GM21381 (cell line): ENCODE measurements around the gene NOXO1.

Experiments
- ATAC-seq: cut with Tn5 transposase; IDR thresholded peaks from one replicate; pipeline ENCODE4 v1.9.1; 2021; ENCODE audit warnings: mild to moderate bottlenecking, moderate library complexity; ENCODE audit not compliant: unreplicated experiment

Gene NOXO1

GRCh38 chr16:1981398-1981836 lies at the start of gene NOXO1:
TSS of gene NOXO1 (minus strand) at chr16:1981469. CDS start at chr16:1981179, 290 bp downstream.
- ATAC-seq = no peak

DNA sequence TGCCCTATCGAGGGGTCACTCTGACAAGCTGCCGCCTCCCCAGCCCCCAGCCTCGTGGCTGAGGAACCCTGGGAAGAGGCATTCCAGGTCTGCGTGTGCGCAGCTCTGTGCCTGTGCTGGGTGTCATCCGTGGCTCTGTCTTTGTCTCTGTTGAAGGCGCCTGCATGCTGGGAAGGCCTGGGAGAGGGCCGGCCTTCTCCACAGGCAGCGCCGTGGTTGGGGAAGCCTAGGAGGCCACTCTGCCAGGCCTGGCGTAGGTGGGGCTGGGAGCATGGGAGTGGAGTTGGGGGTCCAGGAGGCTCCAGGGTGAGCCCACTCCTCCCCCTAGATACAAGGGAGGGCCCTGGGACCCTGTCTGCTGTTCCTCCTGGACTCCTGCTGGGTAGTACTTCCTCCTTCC lies 48.8 kb upstream of the NOXO1 start:
- no peak for ATAC-seq

DNA sequence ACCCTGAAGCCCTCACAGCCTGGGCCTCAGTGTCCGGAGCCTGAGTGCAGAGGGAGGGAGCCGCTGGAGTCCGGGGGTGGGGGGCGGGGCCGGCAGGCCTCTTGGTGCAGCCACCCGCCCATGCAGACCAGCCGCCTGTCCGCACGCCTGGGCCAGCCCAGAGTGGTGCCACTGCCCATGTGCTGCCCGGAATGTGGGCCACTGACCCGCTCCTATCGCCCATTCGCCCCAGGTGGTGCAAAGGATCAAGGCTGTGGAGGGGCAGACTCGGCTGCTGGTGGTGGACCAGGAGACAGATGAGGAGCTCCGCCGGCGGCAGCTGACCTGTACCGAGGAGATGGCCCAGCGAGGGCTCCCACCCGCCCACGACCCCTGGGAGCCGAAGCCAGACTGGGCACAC lies 48.1 kb upstream of the NOXO1 start:
- no peak for ATAC-seq

DNA sequence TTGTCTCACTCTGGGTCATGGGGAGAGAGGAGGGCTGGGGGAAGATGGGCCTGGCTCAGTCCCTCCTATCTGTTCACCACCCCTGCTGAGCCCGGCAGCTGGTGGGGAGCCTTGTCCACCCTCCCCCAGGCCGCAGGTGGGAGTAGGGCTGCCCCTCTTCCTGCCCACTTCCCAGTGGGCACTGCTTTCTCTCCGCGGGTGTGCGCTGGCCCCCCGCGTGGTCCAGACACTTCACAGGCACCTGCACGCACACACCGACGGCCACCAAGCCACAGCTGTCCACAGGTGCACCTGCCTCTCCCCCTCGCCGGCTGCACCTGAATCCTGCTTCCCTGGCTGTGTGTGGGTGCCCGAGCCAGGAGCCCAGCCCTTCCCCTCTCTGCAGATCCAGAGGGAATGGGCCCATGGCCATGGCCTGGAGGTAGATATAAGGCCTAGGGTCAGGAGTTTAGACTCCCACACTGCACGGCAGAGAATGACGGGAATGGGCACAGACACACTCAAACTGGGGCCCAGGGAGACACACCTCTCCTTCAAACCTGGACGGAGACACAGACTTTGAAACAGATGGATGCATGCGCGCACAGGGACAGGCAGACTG lies 47.5 kb upstream of the NOXO1 start:
- no peak for ATAC-seq

GRCh38 chr16:2028146-2028545 lies 46.9 kb upstream of the NOXO1 start:
- ATAC-seq = no peak

DNA sequence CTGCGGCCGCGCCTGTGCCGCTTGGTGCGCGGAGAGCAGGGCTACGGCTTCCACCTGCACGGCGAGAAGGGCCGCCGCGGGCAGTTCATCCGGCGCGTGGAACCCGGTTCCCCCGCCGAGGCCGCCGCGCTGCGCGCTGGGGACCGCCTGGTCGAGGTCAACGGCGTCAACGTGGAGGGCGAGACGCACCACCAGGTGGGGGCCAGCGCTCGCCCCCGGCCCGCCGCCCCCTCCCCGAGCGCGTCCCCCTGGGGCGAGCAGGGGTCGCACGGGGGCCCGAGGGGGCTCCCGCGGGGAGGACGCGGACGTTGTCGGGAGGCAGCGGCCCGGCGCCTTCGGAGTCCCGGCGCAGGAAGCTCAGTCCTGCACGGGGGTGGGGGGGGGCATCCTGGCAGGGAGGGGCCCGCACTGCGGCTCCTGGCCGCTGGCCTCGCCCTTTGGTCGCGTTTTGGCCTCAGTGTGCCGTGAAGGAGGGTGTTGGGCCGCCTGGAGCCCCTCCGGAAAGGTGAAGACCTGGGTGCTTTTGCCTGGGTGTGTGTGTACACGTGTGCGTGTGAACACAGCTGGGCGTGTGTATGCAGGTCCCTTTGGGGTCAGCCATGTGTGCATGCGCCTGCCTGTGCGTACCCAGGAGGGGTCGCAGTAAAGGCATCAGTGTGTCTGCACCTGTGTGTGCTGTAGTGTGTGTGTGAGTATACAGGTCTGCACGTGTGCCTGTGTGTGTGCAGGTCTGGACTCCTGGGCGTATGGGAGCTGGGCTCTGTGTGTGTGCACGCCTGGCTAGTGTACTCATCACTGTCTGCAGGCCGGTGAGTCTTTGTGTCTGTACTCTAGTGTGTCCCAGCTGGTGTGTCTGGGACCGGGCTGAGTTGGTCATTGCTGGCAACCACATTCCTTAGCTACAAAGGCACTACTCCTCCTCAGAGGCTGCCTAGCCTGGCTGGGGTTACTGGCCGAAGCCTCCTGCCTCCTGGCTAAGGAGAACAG lies 46.0 kb upstream of the NOXO1 start:
- no peak for ATAC-seq

DNA sequence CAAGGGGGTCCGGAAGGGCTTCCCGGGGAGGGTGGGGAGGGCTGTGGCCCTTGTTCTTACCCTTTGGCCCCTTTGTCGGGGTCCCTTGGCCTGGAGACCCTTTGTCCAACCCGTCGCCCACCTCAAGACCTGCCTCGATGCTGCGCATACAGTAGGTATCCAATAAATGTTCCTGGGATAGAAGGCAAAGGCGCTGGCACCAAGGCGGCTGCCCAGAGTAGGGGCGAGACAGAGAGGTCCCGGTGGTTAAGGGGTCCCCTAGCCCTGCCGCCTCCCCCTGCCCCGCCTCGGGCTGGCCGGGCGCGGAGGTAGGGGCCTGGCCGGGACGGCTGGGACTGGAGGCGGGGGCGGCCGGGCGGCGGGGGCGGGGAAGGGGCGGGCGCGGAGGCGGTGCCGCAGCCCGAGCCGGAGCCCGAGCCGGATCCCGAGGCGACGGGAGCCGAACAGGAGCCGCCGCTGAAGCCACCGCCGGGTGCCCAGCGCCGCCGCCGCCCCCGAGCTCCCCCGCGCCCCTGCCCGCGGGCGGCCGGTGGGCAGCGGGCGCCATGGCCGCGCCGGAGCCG lies 45.3 kb upstream of the NOXO1 start, which contains the start of gene NHERF2:
TSS of gene NHERF2 (plus strand) at position 442 of the 563 bp plus-strand sequence. CDS start at position 546, 104 bp downstream.
- ATAC-seq = no peak

DNA sequence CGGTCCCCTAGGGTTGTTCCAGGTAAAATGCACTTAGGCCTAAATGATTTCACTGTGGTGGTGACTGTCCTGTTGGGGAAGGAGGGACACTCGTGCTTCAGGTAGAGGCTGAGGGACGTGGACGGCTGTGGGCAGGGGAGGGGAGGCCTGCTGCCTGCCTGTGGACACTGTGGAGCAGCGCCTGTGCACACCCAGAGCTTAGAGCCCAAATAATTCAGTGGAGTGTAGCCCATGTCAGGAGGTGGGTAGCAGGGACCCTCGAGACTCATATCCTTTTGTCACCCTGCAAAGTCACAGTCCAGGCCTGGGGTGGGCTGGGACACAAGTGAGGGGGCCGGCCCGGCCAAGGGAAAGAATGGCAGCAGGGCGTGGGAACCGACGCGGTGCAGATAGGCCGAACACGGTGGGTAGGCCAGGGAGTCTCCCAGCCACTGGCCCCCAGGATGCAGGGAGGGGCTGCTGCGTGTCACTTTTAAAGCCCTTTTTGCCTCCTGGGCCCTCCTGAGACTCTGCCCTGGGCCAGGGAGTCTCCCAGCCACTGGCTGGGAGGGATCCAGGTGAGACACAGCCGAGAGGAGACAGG lies 44.7 kb upstream of the NOXO1 start:
- no peak for ATAC-seq

GRCh38 chr16:2025251-2025650 lies 44.0 kb upstream of the NOXO1 start:
- no peak for ATAC-seq

DNA sequence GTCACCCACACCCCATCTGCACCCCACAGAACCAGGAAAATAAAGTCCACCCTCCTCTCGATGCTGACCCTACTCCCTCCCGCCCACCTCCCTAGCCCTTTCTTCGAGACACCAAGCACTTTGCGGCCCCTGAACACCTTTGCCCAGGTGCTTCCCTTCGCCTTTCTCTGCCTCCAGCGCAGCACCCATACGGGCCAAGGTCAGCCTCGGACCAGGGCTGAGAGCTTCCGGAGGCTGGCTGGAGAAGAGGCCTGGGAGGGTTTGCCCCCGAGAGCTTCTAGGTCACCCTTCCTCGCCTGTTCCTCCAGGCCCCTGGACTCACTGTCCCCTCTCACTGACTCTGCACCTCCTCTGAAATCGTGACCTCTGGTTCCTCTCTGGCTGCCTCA lies 42.8 kb upstream of the NOXO1 start:
- ATAC-seq = no peak

- ATAC-seq = peak; percentile 77
Observed at GRCh38 chr16:2023092-2024031, 42.1 kb upstream of the NOXO1 start.

- ATAC-seq = peak; percentile 17
Observed at GRCh38 chr16:2022723-2023091, 41.4 kb upstream of the NOXO1 start.

GRCh38 chr16:2019921-2020831 lies 38.9 kb upstream of the NOXO1 start:
- no peak for ATAC-seq

DNA sequence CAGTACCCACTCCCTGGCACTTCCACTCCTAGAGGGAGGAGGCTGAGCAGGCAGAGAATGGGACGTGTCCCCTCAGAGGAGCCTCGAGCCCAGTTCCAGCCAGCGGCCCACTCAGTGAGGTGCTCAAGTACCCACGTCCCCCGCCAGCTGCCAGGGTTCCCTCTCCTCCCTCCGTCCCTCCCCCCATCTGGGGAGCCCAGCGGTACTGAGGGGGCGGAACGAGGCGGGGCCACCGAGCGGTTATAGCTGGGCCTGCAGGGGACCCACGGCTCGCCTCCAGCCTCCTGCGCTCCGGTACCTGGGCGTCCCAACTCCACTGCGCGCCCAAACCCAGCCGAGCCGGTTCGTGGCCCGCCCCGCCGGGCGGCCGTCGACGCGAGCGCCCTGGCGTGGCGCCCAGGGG lies 38.2 kb upstream of the NOXO1 start, which contains the start of gene NPW:
TSS of gene NPW (plus strand) at position 268 of the 403 bp plus-strand sequence.
- ATAC-seq = no peak

DNA sequence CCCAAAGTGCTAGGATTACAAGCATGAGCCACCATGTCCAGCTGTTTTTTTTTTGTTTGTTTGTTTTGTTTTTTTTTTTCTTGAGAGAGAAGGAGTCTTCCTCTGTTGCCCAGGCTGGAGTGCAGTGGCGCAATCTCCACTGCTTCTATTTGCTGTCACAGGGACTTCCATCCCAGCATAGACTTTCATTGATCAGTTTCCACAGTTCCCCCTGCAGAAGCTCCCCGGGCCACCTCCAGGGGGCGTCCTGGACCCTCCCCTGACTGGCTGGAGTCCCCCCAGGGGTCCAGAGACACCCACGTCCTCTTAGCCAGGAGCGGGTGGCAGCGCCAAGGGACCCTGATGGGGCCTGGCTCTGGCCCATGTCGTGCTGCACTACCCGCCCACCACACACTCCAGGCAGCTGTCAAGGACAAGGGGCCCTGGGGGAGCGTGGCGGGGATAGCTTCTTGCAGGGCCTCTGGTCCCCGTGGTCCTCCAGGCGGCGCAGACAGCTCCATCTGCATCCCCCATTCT lies 35.2 kb upstream of the NOXO1 start:
- no peak for ATAC-seq

- ATAC-seq = no peak
Observed at GRCh38 chr16:2015947-2016208, 34.6 kb upstream of the NOXO1 start.

GRCh38 chr16:2015117-2015946 lies 34.1 kb upstream of the NOXO1 start:
- ATAC-seq = no peak

- ATAC-seq = no peak
Observed at GRCh38 chr16:2013527-2013926, 32.3 kb upstream of the NOXO1 start.
